ENCODE results near the gene HHIPL1.
A peak's percentile ranks its signal among the peaks of the same experiment; 100 is the strongest.

Gene HHIPL1

DNA sequence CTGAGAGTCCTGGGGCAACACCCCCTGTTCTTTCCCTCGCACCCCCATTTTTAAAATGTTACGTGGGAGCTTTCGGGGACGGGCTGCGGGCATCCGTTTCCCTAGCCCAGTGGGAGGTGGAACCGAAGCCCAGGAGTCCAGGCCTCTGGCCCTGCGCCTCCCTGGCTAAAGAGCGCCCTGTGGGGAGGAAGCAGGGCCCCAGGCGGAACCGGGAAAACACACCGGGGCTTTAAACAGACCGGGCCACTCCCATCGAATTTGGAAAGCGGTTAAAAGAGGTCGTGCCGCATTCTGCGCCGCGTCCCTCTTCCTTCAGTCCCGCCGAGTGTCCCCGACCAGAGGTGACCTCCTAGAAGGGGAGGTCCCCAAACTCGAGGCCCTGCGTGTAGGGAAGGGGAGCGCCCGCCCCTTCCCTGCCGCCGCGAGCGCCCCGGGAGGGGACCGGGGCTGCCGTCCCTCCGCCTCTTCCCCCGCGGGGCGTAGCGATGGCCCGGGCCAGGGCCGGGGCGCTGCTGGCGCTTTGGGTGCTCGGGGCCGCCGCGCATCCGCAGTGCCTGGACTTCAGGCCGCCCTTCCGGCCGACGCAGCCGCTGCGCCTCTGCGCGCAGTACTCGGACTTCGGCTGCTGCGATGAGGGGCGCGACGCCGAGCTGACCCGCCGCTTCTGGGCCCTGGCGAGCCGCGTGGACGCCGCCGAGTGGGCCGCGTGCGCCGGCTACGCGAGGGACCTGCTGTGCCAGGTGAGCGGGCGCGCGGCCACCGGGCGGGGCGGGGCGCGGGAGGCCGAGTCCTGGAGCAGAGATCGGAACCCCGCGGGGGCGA, at the start of gene HHIPL1:
HHIPL1 (plus strand) TSS at position 407 of the 822 bp plus-strand sequence; CDS start at position 486, 79 bp downstream.
- no peak for DNase-seq

DNA sequence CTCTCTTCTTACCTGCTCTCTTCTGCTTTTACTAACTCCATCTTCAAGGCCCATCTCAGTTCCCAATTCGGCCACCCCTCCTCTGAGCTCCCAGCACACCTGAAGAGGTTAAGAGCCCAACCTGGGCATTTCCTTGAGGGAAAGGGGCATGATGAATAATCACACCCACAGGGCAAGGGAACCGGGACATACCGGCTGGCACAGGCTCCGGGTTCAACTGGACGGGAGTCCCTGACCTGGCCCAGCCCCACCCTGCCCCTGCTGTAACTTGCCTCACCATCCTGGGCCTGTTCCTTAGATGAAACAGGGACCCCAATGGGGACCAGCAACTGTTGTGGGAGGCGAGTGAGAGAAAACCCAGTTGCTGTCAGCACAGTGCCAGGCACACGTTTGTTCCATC, 49.4 kb upstream of the HHIPL1 start:
- no peak for DNase-seq

DNA sequence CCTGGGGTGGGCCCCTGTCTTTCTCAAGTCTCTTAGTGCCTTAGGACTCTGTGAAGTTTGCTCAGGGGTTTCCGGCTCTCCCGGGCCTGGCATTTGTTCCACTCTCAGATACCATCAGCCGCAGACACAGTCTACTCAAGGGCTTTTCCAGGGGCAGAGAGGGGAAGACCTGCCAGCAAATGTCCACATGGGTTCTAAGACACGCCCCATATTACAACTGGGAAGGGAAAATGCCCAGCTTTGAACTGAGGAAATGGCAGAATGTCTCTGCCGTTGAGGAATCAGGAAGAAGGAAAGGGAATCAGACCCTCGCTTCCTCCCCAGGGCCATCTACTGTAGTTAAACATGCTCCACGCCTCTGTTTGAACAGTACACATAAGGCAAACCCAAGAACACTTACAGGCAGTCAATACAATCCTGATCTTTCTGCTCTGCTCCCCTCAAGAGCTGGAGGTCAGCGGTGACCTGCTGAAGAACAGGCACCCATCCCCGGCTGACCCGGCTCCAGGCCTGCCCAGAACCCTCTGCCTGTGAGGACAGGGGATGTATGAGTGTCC, 48.8 kb upstream of the HHIPL1 start:
- DNase-seq, result no peak

DNA sequence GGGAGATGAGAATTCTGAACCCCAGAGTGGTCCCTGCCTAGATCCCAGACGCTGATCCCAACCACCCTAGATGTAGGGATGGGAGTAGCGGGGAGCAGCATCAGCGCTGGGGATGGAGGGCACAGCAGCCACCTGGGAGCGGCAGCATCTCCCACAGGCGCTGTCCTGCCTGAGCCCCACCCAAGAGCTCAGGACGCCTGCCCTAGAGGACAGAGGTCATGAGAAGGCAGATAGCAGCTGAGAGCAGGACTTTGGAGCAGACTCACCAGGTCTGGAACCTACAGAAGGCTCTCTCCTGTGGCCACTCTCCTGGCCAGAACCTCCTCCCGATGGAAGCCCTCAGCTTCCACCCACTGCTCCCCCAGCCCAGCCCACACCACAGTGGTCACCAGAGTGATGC, 48.2 kb upstream of the HHIPL1 start:
- DNase-seq, result no peak

DNA sequence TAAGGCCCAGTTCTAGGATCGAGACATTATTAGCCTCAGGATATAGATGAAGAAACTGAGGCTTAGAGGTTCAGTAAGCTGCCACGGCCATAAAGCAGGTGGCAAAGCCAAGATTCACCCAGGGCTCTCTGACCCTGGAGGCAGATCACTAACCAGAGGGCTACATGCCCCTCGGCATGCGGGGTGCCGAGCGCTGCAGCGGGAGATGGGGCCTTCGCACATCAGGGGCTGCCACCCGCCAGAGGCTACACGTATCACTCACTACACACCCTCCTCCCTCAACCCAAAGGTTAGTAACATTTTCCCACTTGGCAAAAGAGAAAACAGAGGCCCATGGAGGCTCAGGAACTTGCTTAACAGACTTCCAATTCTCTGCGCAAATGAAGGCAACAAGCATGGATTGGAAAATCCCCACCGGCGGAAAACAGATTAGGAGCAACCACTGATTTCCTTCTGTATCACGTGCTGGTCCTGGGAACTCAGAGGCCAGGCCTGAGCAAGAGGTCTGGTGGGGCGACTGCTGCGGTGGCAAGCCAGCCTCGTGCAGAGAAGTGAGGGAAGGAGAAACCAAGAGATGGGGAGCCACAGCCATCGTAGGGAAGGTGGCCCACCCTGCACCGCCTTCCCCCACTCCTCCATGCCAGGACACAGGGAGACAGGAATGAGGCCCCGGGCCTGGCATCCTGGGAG, 46.9 kb upstream of the HHIPL1 start:
- DNase-seq, result peak; percentile 57

DNA sequence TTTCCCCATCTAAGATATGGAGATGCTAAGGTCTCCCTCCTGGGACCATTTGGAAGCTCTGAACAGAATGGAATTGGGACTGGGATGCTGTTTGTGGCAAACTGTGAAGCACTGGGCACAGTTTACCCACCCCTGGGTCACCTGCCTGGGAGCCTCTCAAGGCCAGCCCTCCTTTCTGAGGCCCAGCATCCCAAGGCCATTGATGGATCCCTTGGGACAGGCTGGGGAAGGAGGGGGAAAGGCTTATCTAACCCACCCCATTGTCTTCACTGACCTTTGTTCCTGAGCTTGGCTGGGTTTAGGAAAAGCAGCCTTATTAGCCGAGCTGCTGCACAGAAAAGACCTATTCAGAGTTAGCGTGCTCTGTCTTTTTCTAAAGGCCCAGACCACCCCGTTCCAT, 46.2 kb upstream of the HHIPL1 start:
- peak; percentile 26 for DNase-seq

DNA sequence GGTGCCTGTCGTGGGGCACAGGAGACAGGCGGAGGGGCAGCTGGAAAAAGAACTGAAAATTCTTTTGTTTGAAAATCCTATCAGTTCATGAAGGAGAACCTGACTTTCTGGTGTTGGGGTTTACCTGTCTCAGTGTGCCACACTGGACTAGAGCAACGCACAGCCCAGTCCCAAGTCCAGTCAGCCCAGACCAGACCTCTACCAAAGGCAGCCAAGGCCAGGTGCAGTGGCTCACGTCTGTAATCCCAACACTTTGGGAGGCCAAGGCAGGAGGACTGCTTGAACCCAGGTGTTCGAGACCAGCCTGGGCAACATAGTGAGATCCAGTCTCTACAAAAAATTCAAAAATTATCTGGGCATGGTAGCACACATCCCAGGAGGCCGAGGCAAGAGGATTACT, 45.5 kb upstream of the HHIPL1 start:
- no peak for DNase-seq

DNA sequence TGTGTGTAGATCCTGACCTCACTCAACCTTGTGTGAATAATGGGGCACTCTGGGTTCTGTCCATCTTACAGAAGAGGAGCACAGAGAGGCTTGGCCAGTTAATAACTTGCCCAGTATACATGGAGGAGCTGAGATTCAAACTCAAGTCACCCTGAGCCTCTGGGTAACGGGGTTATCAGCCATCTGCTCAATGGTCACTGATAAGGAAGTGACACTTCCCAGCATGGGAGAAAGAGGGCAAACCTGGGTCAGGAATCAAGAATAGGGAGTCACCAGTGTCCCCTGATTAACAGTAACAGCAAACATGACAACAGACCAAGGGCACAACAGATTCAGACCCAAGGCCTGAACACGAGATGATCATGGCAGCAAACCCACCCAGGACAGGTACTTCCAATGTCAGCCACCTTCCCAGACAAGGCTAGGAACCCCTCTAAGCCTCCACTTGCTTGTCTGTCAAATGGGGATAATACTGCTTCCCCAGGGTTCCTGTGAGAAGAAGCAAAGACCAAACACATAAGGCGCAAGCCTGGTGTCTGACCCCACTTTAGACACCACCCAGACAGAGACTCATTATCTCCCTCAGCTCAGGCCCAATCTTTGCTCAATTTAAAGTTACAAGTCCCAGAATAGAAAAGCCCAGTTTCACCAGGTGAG, 44.6 kb upstream of the HHIPL1 start:
- DNase-seq, result no peak

DNA sequence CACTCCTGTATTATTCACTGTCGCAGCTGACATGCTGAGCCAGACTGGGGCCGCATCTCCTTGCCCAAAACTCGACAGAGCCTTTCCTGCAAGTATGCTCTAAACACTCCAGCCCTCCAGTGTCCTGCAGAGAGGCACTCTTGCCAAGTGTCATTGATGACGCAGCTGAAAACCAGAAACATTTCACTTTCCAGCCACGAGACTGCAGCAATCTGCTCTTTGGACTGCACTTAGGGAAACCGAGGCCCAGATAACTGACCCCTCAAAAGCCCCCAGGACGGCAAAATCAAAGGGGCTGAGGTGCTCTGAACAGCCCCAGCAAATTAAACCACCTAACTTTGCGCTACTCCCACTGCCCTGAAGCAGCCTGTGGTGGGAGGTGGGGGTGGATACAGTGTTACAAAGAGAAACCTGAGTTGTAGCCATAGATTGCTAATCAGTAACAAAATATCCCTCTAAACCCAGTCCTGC, 43.5 kb upstream of the HHIPL1 start:
- no peak for DNase-seq

DNA sequence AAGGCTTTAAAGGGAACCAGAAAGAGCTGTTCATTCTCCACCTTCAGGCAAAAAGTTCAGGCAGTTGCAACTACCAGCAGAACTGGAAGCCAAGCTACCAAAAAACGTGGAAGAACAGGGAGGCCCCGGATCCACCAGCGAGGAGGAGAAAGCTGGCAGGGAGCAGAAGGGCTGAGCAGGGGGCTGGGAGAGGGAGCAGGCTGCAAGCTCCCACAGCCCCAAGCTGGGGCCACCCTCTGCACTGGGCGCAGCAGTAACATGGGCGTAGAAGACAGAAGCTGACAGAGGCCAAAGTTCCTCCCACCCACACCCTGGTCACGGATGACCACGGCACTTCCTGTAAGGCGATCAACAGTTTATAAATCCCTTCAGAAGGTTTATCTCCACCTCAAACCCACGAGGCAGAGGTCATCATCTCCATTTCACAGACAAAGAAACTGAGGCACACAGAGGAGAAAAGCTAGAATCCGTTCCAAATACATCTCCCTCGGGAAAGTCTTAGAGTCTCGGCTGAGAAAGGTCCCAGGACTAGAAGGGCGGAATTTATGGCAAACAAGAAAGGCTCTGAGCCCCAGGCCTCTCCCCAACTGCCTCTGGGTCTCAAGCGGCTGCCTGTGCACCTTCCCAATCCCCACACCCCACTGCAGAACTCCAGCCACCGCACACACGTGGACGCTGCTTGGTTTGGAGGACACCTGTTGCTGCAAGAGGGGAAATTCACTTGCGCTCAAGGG, 42.7 kb upstream of the HHIPL1 start:
- DNase-seq, result peak; percentile 45

DNA sequence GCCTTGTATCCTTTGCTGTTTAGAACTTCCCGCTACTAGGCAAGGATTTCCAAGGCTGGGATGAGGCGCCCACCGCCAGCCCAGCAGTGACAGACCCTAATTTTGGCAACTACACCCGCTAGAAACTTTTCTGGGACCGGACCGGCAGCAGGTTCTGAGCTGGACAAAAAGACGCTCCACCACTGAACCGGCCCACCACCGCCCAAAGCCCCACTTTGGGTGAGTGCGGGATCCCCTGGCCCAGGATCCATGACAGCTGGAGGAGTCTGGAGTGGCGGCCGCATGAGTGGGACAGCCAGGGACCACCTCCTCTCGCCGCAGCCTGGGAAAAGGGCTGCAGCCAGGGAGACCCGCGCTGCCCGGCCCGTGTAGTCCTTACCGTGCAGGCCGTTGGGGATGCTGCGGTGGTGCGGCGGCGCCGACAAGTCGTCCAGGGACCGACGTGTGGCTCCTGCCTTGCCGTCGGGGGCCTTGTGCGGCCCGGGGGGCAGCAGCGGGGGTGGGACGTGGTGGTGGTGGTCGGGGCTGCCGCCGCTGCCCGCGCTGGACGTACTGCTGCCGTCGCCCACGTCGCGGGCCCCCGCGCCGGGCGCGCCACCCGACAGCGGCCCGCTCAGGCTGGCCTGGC, 42.0 kb upstream of the HHIPL1 start:
- DNase-seq, result peak; percentile 29

DNA sequence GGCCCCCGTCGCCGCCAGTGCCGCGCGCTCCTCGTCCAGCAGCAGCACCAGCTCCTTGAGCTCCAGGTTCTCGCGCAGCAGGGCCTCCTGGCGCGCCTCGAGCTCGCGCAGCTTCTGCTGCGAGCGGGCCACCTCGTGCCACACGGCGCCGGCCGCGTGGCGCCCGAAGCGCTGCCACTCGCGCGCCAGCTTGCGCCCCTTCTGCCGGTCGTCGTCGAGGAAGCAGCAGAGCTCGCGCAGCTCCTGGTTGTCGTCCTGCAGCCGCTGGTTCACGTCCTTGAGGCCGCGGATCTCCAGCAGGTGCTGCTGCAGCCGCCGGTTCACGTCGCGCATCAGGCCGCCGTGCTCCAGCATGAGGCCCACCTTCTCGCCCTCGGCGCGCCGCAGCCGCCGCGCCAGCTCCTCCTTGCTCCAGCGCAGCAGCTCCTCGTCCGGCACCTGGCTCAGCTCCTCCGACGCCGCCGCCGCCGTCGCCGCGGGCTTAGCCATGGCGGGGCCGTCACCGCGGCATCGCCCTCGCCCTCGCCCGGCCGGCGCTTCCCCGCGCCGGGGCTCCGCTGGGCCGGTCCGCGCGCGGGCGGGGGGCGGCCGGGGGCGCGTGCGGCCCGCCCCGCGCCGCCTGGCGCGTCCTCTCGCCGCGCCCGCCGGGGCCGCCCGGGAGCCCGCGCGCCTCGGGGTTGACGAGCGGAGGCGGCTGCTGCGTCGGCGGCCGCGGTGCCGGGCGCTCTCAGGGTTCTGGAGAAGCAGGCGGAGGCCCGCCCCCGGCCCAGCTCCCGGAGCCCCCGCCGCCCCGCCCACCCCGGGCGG, 41.3 kb upstream of the HHIPL1 start, which contains the start of gene CCDC85C:
CCDC85C (minus strand) TSS at position 737 of the 807 bp plus-strand sequence; CDS start at position 489, 248 bp downstream.
- DNase-seq, result peak; percentile 52

DNA sequence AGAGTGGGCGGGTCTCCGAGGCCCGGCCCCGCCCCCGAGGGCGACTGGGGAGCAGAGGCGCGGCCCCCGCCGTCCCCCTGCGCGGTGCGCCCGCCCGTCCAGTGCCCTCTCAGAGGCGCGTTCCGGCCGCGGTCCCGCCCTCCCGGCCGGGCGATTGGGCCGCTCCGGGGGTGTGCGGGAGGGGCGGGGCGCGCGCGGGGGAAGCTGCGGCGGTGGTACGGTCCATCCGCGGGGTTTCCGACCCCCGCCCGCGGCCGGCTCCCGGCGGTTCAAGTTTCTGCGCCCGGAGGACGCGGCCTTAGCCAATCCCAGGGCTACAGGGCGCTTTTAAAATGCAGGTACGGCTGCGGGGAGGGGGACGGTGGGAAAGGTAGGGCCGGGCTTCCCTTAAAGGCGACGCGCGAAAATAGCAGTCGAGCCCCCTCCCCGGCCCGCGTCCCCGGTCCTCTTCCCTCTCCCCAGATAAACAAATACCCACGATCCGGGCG, 40.6 kb upstream of the HHIPL1 start:
- peak; percentile 99 for DNase-seq

DNA sequence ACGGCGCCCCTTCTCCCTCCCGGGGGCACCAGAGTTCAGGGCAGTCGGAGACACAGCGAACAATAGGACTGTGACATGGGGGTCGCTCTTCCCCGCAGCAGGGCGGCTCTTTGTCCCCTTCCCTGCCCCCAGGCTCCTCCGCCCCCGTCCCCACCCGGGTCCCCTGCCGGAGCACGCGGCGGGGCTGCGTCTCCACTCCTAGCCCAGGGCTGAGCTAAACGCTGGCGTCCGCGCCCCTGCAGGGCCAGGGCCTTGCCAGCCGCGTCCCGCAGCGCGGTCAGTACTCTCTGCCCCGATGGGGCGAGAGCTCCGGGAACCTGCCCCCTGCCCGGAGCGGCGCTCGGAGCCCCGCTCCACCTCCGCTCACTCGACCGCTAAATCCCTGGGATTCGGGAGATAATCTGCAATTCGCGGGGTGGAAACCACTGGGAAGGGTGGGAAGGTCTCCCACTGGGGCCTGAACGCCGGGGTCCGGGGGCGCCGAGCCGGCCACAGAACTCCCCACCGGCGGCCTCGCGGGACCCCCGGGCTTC, 40.1 kb upstream of the HHIPL1 start:
- peak; percentile 83 for DNase-seq

DNA sequence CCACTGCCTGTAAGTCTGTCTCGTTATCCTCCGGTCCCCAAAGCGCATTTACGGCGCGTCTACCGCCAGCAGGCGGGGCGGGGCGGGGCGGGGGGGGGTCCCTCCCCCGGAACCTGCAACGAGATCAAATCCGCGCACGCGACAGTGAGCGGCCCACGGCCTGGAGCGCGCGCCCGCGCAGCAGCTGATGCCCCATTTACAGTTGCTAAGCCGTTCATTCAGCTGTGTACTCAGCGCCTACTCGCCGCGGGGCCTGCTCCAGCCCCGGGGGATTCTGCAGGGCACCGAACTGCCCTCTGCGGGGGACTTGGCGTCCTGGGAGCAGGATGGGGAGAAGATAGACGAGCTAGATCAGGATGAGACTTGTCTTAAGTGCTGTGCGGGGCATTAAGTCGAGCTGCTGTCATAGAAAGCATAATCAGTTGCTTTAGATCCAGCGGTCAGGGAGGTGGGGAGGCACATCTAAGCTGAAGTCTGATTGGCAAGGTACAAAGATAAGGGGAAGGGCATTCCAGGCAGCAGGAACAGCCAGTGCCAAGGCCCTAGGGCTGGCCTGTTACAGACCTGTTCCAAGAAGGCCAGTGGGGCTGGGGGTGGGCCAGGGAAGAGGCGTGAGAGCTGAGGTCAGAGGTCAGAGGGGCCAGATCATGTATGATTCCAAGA, 39.5 kb upstream of the HHIPL1 start:
- DNase-seq, result peak; percentile 92

DNA sequence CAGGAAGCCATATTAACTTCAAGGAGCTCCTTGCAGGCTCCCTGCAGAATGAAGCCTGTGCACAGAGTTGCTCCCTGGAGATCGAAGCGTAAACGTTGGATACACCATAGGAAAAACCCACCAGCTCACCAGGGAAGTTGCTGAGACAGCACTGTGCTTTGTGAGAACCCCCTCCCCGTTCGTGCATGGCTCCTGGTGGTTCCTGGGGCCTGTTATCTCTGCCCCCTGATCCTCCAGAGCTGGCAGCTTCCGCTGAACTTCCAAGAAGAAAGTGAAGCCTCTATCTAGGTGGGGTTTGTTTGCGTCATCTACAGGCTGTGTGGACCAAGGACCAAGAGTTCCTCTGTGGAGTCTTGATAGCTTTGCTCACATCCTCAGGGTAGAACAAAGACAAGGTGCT, 38.6 kb upstream of the HHIPL1 start:
- no peak for DNase-seq

DNA sequence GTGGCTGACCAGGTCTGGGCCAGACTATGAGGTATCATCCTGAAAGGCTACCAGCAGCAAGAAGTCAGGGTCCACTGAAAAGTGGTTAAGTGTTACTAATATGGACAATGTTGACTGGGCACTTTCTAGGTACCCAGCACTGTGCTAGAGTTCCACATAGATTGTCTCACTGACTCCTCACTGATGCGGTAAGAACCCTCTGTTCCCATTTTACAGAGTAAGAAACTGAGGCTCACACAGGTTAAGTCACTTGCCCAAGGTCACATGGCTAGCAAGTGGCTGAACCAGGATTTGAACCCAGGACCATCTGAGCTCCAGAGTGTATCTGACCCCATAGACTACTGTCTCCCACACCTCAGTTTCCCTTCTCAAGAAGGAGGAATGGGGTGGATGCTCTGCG, 36.3 kb upstream of the HHIPL1 start:
- DNase-seq, result no peak

DNA sequence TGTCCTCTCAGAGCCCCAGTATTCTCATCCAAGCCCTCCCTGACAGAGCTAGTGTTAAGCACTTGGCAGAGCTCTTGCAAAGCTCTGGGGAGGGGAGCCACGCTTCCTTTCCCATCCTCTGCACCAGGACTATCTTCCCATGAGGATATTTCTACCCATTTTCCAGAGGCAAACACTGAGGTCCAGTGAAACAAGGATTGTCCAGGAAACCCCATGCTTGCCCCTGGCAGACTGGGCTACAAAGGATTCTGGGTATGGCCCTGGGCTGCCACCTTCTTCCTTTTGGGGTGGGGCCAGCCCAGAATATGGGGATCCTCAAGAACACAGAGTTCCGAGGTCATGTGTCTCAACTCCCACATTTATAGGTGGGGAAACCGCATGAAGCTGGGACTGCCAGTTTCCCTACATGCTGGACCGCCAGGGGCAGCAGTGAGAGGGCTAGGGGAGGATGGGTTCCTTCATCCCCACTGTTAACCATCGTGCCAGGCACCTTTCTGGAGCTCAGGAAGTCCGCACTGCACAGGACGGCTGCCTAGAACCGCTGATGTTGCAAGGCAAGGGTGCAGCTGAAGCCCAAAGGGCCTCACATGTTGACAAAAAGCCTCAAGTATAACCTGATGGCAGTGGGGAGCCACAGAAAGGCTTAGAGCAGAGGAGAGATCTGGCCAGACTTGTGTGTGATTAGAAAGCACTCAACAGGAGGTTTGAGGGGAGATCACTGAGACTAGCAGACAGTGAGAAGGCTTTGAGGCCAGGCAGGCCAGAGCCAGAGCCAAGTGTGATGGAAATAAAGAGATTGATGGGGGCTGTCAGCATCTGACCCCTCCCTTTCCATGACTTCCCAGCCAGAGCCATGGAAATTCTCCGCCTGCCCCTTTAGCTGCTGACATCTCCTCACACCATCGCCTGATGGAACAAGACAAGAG, 35.4 kb upstream of the HHIPL1 start:
- DNase-seq, result no peak

DNA sequence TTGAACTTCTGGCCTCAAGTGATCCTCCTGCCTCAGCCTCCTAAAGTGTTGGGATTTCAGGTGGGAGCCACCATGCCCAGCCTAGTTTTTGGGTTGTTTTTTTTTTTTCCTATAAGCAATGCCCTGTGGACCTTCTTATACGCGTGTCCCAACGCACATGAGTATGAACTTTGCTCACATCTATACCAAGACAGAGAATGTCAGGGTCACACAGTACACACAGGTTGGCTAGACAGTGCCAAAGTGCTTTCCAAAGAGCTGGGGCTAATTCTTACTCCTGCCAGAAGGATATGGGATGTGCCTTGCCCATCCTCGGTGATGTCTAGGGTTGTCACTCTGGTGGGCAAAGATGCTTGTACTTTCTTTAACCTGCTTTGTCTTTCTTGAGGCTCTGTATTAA, 33.3 kb upstream of the HHIPL1 start:
- no peak for DNase-seq

Measured in NCI-H82 (cell line).